Measurements from ENCODE around the gene SOX4.

The SOX4 gene

GRCh38 chr6:21594416-21595281 is 1.1 kb downstream of the SOX4 start:
- no peak for TF ChIP-seq CTCF (IDR thresholded peaks at IDR 0.05; ENCODE audit: low read depth, low read length)
- no peak for DNase-seq (ENCODE audit: extremely low read depth, low read depth)

- no peak for DNase-seq (ENCODE audit: extremely low read depth, low read depth)
- no peak for TF ChIP-seq CTCF (IDR thresholded peaks at IDR 0.05; ENCODE audit: low read depth, low read length)
Measured at GRCh38 chr6:21595285-21596144, 2.0 kb downstream of the SOX4 start.

- TF ChIP-seq CTCF (IDR thresholded peaks at IDR 0.05; ENCODE audit: low read depth, low read length) = no peak
- no peak for DNase-seq (ENCODE audit: extremely low read depth, low read depth)
Measured at GRCh38 chr6:21596145-21596948, 2.8 kb downstream of the SOX4 start.

- peak; percentile 36 for TF ChIP-seq CTCF (IDR thresholded peaks at IDR 0.05; ENCODE audit: low read depth, low read length)
- no peak for DNase-seq (ENCODE audit: extremely low read depth, low read depth)
Measured at GRCh38 chr6:21596949-21597682, 3.6 kb downstream of the SOX4 start.

- no peak for TF ChIP-seq CTCF (IDR thresholded peaks at IDR 0.05; ENCODE audit: low read depth, low read length)
- DNase-seq (ENCODE audit: extremely low read depth, low read depth) = no peak
Measured at GRCh38 chr6:21597801-21598673, 4.5 kb downstream of the SOX4 start.

GRCh38 chr6:21598674-21599023 is 5.1 kb downstream of the SOX4 start:
- no peak for TF ChIP-seq CTCF (IDR thresholded peaks at IDR 0.05; ENCODE audit: low read depth, low read length)
- no peak for DNase-seq (ENCODE audit: extremely low read depth, low read depth)

All from AG09319 (cell line).